Measurements from ENCODE around the gene LLGL1.
"Not testable (repeated sequence)": the region's sequence is repeated elsewhere in the genome, so short reads cannot be mapped to it uniquely, and the experiment has no call there.

LLGL1 gene

DNA sequence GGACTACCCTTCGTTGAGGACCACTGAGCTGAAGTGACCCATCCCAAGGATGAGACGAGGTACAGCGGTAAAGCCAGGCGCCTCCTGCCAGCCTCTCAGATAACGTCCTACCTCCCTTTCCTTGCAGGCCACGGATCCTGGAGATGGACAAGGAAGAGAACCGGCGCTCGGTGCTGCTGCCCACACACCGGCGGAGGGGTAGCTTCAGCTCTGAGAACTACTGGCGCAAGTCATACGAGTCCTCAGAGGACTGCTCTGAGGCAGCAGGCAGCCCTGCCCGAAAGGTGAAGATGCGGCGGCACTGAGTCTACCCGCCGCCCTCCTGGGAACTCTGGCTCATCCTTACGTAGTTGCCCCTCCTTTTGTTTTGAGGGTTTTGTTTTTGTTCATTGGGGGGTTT lies 17.3 kb upstream of the LLGL1 start:
- no peak overlapping the region for H3K27ac Mint-ChIP-seq
- H3K36me3 Mint-ChIP-seq (ENCODE audit: low read depth) = peaks cover 45% of the 10 kb centered on the region
- H3K9me3 Mint-ChIP-seq = no peaks in the 10 kb centered on the region
- H3K4me3 Mint-ChIP-seq = no peak overlapping the region
- H3K4me1 Mint-ChIP-seq = no peaks in the 10 kb centered on the region
- no peaks in the 10 kb centered on the region for H3K27me3 Mint-ChIP-seq (ENCODE audit: low read depth)
- TF ChIP-seq CTCF (IDR thresholded peaks at IDR 0.05; ENCODE audit: unreplicated experiment in 3 of 3) = no peak

DNA sequence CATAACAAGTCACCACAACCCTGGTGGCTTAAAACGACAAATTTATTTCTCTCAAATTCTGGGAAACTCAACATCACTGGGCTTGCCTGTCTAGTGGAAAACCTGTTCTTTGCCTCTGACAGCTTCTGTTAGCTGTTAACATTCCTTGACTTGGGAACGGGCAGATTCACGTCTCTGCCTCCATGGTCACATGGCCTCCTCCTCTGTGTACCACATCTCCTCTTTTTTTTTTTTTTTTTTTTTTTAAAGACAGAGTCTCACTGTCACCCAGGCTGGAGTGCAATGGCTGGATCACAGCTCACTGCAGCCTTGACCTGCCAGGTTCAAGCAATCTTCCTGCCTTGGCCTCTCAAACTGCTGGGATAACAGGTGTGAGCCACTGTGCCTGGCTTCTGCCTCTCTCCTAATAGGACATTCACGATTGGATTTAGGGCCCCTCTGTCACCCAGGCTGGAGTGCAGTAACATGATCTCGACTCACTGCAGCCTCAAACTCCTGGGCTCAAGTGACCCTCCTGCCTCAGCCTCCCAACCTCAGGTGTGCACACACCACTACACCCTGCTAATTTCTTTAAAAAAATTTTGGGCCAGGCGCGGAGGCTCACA lies 11.7 kb upstream of the LLGL1 start:
- Mint-ChIP-seq H3K4me3 (no peak overlapping the region), H3K4me1 (peaks cover 24% of the 10 kb centered on the region), H3K36me3 (ENCODE audit: low read depth) (peaks cover 18% of the 10 kb centered on the region)

GRCh38 chr17:18216906-18217305 lies 8.5 kb upstream of the LLGL1 start:
- H3K4me3 Mint-ChIP-seq; H3K27me3 Mint-ChIP-seq (ENCODE audit: low read depth); H3K9me3 Mint-ChIP-seq; H3K36me3 Mint-ChIP-seq (ENCODE audit: low read depth): not testable (repeated sequence)
- Mint-ChIP-seq H3K4me1 (peaks cover 31% of the 10 kb centered on the region), H3K27ac (peak overlapping the region in 2 of 3 experiments; percentile 46 to 61)

More for the DNA sequence above, 11.7 kb upstream of the LLGL1 start:
- TF ChIP-seq CTCF (IDR thresholded peaks at IDR 0.05; ENCODE audit: unreplicated experiment in 3 of 3) = no peak
- no peaks in the 10 kb centered on the region for H3K9me3 Mint-ChIP-seq
- peaks cover 6% of the 10 kb centered on the region for H3K27me3 Mint-ChIP-seq (ENCODE audit: low read depth)
- H3K27ac Mint-ChIP-seq = no peak overlapping the region

GRCh38 chr17:18217412-18218015 lies 7.9 kb upstream of the LLGL1 start:
- Mint-ChIP-seq H3K9me3 (no peaks in the 10 kb centered on the region), H3K36me3 (ENCODE audit: low read depth) (no peaks in the 10 kb centered on the region), H3K27ac (peak overlapping the region in 1 of 3 experiments; percentile 26), H3K27me3 (ENCODE audit: low read depth) (peaks cover 6% of the 10 kb centered on the region), H3K4me3 (no peak overlapping the region), H3K4me1 (peaks cover 31% of the 10 kb centered on the region)
- TF ChIP-seq CTCF (IDR thresholded peaks at IDR 0.05; ENCODE audit: unreplicated experiment in 3 of 3) = peak; percentile 88 to 93 (median 88)

DNA sequence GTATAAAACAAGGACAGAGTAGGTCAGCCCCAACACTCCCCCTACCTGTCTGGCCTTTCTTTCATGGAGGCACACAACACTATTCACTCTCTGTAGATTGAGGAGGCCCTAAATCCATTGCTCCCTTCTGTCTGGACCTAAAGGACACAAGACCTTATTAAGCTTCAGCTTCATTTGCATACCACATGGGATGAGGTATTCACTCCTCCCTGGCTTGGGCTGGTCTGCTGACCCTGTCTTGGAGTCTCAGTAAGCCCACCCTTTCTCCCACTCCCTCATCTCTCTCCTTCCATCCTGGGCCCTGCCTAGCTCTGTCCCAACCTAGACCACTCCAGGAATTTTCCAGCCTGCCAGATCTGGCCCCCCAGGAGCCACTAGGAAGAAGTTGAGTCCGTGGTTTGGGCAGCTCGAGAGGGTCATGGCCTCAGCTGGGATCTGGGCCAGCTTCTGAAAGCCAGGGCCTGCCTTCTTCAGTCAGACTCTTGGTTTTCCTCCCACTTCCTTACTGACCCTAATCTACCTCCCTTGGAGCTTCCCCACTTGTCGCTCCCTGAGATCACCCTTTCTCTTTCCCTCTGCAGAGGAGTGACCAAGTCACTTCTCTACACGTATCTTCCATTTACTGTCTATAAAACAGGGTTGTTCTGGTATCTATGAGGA lies 6.5 kb upstream of the LLGL1 start:
- Mint-ChIP-seq H3K4me1 (peaks cover 31% of the 10 kb centered on the region), H3K27me3 (ENCODE audit: low read depth) (peaks cover 6% of the 10 kb centered on the region), H3K9me3 (no peaks in the 10 kb centered on the region), H3K4me3 (no peak overlapping the region), H3K27ac (peak overlapping the region; percentile 56 to 77 (median 72)), H3K36me3 (ENCODE audit: low read depth) (no peaks in the 10 kb centered on the region)
- TF ChIP-seq CTCF (IDR thresholded peaks at IDR 0.05; ENCODE audit: unreplicated experiment in 3 of 3) = no peak

DNA sequence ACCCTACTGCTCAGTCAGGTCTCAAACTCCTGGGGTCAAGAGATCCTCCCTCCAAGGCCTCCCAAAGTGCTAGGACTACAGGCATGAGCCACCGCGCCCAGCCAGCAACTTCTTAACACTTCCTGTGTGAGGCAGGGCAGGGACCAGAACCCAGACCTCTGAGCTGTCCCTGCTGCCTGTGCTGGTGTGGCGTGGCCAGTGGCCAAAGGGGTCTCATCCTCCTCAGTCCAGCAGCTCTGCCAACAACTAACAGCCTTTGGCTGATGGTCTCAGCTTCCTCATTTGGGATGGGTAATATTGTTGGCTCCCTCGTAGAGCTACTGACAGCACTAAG lies 1.4 kb upstream of the LLGL1 start:
- no peak for TF ChIP-seq CTCF (IDR thresholded peaks at IDR 0.05; ENCODE audit: unreplicated experiment in 3 of 3)
- H3K27ac Mint-ChIP-seq = peak overlapping the region; percentile 96 to 98 (median 98)
- H3K4me3 Mint-ChIP-seq = peak overlapping the region; percentile 29 to 50 (median 35)
- no peaks in the 10 kb centered on the region for H3K36me3 Mint-ChIP-seq (ENCODE audit: low read depth)
- no peaks in the 10 kb centered on the region for H3K27me3 Mint-ChIP-seq (ENCODE audit: low read depth)
- H3K4me1 Mint-ChIP-seq = peaks cover 34% of the 10 kb centered on the region
- H3K9me3 Mint-ChIP-seq = no peaks in the 10 kb centered on the region

All from nephron (organoid).